ENCODE results near the gene CPD. TPM values are rescaled to one million over a fixed set of nuclear protein-coding genes. Genes with fewer than 3 reads are reported as not detected.

Gene CPD
- total and polyA plus RNA-seq, 2 of the 13 experiments (the other 11 are each of a cell fraction or from before 2014, with no cell fraction given), result 46.1 to 72.3 TPM

DNA sequence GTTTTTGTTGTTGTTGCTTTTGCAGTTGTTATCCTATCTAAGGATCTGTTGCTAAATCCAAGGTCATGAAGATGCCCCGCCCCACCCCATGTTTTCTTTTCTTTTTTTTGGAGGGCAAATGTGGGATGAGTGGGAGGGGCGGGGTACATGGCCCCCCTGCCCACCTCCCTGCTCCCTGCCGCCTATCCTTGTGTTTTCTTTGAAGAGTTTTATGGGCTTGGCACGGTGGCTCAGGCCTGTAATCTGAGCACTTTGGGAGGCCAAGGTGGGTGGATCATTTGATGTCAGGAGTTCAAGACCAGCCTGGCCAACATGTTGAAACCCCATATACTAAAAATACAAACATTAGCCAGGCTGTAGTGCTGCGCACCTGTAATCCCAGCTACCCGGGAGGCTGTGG is 79.6 kb downstream of the CPD start:
- in situ Hi-C loops (cut with HindIII; ENCODE audit: extremely low pct_ligation_motif_present, low pct_unique_long_range_greater_than_20kb), result no loop called here
- H4K20me1 ChIP-seq (ENCODE audit: insufficient read depth, low read length), result no peaks in the 10 kb centered on the region

More for the DNA sequence above, 79.6 kb downstream of the CPD start:
- Histone ChIP-seq H3K9me3 (ENCODE audit: low read length) (no peaks in the 10 kb centered on the region), H3K27ac (ENCODE audit: extremely low read length, insufficient read depth, low read length) (no peak overlapping the region), H3K79me2 (ENCODE audit: insufficient read depth, low read length) (no peaks in the 10 kb centered on the region), H3K4me1 (ENCODE audit: insufficient read depth, low read length) (no peaks in the 10 kb centered on the region), H3K4me2 (ENCODE audit: low read depth, low read length) (no peak overlapping the region), H3K9ac (ENCODE audit: insufficient read depth, low read depth, low read length) (no peak overlapping the region), H3K27me3 (ENCODE audit: control insufficient read depth in 1 of 2, insufficient read depth in 2 of 2, low read length in 2 of 2) (no peaks in the 10 kb centered on the region), H3K4me3 (replicated peaks in 1 of 3; ENCODE audit: insufficient read depth in 1 of 3, low read depth in 2 of 3, low read length in 3 of 3) (no peak overlapping the region), H3K36me3 (replicated peaks in 1 of 2; ENCODE audit: control insufficient read depth in 1 of 2, insufficient read depth in 2 of 2, low read length in 2 of 2) (peaks cover 14 to 69% of the 10 kb centered on the region in 2 experiments; a peak in 4 of 5 replicates), H2AFZ (ENCODE audit: low read length) (no peak overlapping the region)
- ChIA-PET POLR2A (no interaction called here), CTCF (ENCODE audit: low intra/inter-chr PET ratio, low total read pairs) (no interaction called here)
- BruUV-seq (replicated peaks), result no TSS peak
- DNase-seq (ENCODE audit: low spot score) (no peak), FAIRE-seq (no peak), ATAC-seq (no peak)
- TF ChIP-seq GPN1 (CRISPR knock-in tag; IDR thresholded peaks at IDR 0.05; ENCODE audit: borderline replicate concordance) (no peak), ZNF605 (CRISPR knock-in tag; IDR thresholded peaks at IDR 0.05) (no peak), ZNF724P (CRISPR knock-in tag; IDR thresholded peaks at IDR 0.05; ENCODE audit: borderline replicate concordance) (no peak), FOSL1 (CRISPR knock-in tag; IDR thresholded peaks at IDR 0.05; ENCODE audit: borderline replicate concordance) (no peak), ZNF546 (CRISPR knock-in tag; conservative IDR thresholded peaks at IDR 0.05) (no peak), YEATS4 (CRISPR knock-in tag; IDR thresholded peaks at IDR 0.05; ENCODE audit: borderline replicate concordance) (no peak), HDAC1 (CRISPR knock-in tag; IDR thresholded peaks at IDR 0.05) (no peak), FOXA1 (IDR thresholded peaks at IDR 0.05) (no peak), FOXA1 (CRISPR knock-in tag; IDR thresholded peaks at IDR 0.05) (no peak), ZNF768 (CRISPR knock-in tag; IDR thresholded peaks at IDR 0.05) (no peak), ZNF678 (CRISPR knock-in tag; IDR thresholded peaks at IDR 0.05) (no peak)
- TF ChIP-seq, protein P1, sequence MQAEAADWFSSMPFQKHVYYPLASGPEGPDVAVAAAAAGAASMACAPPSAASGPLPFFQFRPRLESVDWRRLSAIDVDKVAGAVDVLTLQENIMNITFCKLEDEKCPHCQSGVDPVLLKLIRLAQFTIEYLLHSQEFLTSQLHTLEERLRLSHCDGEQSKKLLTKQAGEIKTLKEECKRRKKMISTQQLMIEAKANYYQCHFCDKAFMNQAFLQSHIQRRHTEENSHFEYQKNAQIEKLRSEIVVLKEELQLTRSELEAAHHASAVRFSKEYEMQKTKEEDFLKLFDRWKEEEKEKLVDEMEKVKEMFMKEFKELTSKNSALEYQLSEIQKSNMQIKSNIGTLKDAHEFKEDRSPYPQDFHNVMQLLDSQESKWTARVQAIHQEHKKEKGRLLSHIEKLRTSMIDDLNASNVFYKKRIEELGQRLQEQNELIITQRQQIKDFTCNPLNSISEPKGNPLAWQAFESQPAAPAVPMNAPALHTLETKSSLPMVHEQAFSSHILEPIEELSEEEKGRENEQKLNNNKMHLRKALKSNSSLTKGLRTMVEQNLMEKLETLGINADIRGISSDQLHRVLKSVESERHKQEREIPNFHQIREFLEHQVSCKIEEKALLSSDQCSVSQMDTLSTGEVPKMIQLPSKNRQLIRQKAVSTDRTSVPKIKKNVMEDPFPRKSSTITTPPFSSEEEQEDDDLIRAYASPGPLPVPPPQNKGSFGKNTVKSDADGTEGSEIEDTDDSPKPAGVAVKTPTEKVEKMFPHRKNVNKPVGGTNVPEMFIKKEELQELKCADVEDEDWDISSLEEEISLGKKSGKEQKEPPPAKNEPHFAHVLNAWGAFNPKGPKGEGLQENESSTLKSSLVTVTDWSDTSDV (CRISPR knock-in tag; IDR thresholded peaks at IDR 0.05), result no peak
- TF ChIP-seq, protein P2, sequence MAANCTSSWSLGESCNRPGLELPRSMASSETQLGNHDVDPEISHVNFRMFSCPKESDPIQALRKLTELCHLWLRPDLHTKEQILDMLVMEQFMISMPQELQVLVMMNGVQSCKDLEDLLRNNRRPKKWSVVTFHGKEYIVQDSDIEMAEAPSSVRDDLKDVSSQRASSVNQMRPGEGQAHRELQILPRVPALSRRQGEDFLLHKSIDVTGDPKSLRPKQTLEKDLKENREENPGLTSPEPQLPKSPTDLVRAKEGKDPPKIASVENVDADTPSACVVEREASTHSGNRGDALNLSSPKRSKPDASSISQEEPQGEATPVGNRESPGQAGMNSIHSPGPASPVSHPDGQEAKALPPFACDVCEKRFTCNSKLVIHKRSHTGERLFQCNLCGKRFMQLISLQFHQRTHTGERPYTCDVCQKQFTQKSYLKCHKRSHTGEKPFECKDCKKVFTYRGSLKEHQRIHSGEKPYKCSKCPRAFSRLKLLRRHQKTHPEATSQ (CRISPR knock-in tag; IDR thresholded peaks at IDR 0.05; ENCODE audit: borderline replicate concordance), result no peak
- TF ChIP-seq, protein P3, sequence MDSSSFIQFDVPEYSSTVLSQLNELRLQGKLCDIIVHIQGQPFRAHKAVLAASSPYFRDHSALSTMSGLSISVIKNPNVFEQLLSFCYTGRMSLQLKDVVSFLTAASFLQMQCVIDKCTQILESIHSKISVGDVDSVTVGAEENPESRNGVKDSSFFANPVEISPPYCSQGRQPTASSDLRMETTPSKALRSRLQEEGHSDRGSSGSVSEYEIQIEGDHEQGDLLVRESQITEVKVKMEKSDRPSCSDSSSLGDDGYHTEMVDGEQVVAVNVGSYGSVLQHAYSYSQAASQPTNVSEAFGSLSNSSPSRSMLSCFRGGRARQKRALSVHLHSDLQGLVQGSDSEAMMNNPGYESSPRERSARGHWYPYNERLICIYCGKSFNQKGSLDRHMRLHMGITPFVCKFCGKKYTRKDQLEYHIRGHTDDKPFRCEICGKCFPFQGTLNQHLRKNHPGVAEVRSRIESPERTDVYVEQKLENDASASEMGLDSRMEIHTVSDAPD (CRISPR knock-in tag; IDR thresholded peaks at IDR 0.05), result no peak
- 95% methylated on average over 6 of the region's 6 CpGs for WGBS (ENCODE audit: low lambda C conversion rate)
- intact Hi-C loops (cut with micrococcal nuclease; ENCODE audit: unreplicated experiment), result no loop called here
